SK-N-SH (cell line): ENCODE results near the gene IFNA2. TPM values are rescaled to one million over a fixed set of nuclear protein-coding genes. Genes with fewer than 3 reads are reported as not detected.
A peak's percentile ranks its signal among the peaks of the same experiment; 100 is the strongest.

Experiments used
- CTCF ChIA-PET: fragments of 300-600, 350-600 bp; formaldehyde crosslinking; extraction: SDS; loops from one replicate; lab custom pipeline; 2021; lab: Yijun Ruan, JAX
- POLR2A ChIA-PET: fragments of 350-600 bp; sonication (Branson Sonifier 250); formaldehyde crosslinking; extraction: SDS; loops from one replicate; lab custom pipeline; 2020; ENCODE audit warnings: antibody characterized with exemption, inconsistent platforms; lab: Yijun Ruan, JAX
- DNase-seq: peaks from one replicate; pipeline ENCODE4 v3.0.0; 2012
- H2AFZ ChIP-seq: fragments of 200-600 bp; sonication (generic); 2 replicates; pipeline ENCODE4 v1.8.1; 2016; ENCODE audit warnings: antibody characterized with exemption, mild to moderate bottlenecking, low read depth
- H3F3A ChIP-seq: fragments of 200-600 bp; sonication (generic); replicated peaks from 2 replicates; pipeline ENCODE3; 2016; ENCODE audit warnings: antibody characterized with exemption, mild to moderate bottlenecking; ENCODE audit not compliant: insufficient read depth
- H3K27ac ChIP-seq, 2 experiments: fragments of 200-500 bp in 1 of 2; fragments of 200-600 bp in 1 of 2; sonication (Bioruptor generic) in 1 of 2; sonication (generic), shearing (Covaris generic) in 1 of 2; 2 replicates each; pipeline versions ENCODE4 v1.5.1 to v1.6.1; 2014 to 2016; ENCODE audit warnings: low read depth in 2 of 2, inconsistent platforms in 1 of 2, low read length in 1 of 2, mild to moderate bottlenecking in 1 of 2, mixed read lengths in 1 of 2
- H3K27me3 ChIP-seq: fragments of 200-600 bp; sonication (generic), shearing (Covaris generic); 2 replicates; pipeline ENCODE4 v1.6.1; 2016; ENCODE audit warnings: mixed run types; ENCODE audit not compliant: insufficient read depth
- H3K36me3 ChIP-seq, 2 experiments: fragments of 200-500 bp in 1 of 2; fragments of 200-600 bp in 1 of 2; sonication (Bioruptor generic) in 1 of 2; sonication (generic) in 1 of 2; replicated peaks in 1 of 2; 2 replicates each; pipeline versions ENCODE3 to v1.5.1; 2014 to 2016; ENCODE audit warnings: low read length in 1 of 2, mild to moderate bottlenecking in 1 of 2; ENCODE audit not compliant: insufficient read depth in 2 of 2, control insufficient read depth in 1 of 2
- H3K4me1 ChIP-seq, 2 experiments: fragments of 200-500 bp in 1 of 2; fragments of 200-600 bp in 1 of 2; sonication (Bioruptor generic) in 1 of 2; sonication (generic), shearing (Covaris generic) in 1 of 2; 2 replicates each; pipeline versions ENCODE4 v1.5.1 to v1.6.1; 2014 to 2016; ENCODE audit warnings: low read depth in 1 of 2, low read length in 1 of 2, mixed run types in 1 of 2; ENCODE audit not compliant: insufficient read depth in 2 of 2, control insufficient read depth in 1 of 2
- H3K4me2 ChIP-seq: fragments of 200-600 bp; sonication (generic), shearing (Covaris generic); 2 replicates; pipeline ENCODE4 v1.6.1; 2017; ENCODE audit warnings: mixed run types
- H3K4me3 ChIP-seq, 2 experiments: fragments of 200-500 bp in 1 of 2; fragments of 200-600 bp in 1 of 2; sonication (Bioruptor generic) in 1 of 2; sonication (generic), shearing (Covaris generic) in 1 of 2; 2 replicates each; pipeline versions ENCODE4 v1.5.1 to v1.8.1; 2014 to 2016; ENCODE audit warnings: low read depth in 2 of 2, inconsistent platforms in 1 of 2, low read length in 1 of 2, mild to moderate bottlenecking in 1 of 2, mixed read lengths in 1 of 2, moderate library complexity in 1 of 2
- H3K79me2 ChIP-seq: fragments of 200-600 bp; sonication (generic); 2 replicates; pipeline ENCODE4 v1.8.1; 2017; ENCODE audit warnings: mild to moderate bottlenecking; ENCODE audit not compliant: insufficient read depth
- H3K9ac ChIP-seq: fragments of 200-600 bp; sonication (generic); 2 replicates; pipeline ENCODE4 v1.6.1; 2017; ENCODE audit warnings: mixed run types
- H3K9me2 ChIP-seq: fragments of 200-600 bp; sonication (generic); 2 replicates; pipeline ENCODE4 v1.6.1; 2017; ENCODE audit warnings: mixed run types
- H3K9me3 ChIP-seq: fragments of 200-600 bp; sonication (generic); 2 replicates; pipeline ENCODE4 v1.6.1; 2017; ENCODE audit warnings: mixed run types, mild to moderate bottlenecking, moderate library complexity
- H4K20me1 ChIP-seq: fragments of 200-600 bp; sonication (generic); 2 replicates; pipeline ENCODE4 v1.6.1; 2017; ENCODE audit warnings: mild to moderate bottlenecking, mixed run types; ENCODE audit not compliant: insufficient read depth
- ELF1 ChIP-seq: IDR thresholded peaks from 2 replicates; pipeline ENCODE4 v1.4.0; 2012
- FOXJ3 ChIP-seq: sonication (generic); formaldehyde crosslinking; IDR thresholded peaks from 2 replicates; pipeline ENCODE4 v1.5.1; 2020; ENCODE audit warnings: mild to moderate bottlenecking, missing genetic modification reagents
- FOXM1 ChIP-seq: IDR thresholded peaks from 2 replicates; pipeline ENCODE4 v1.4.0; 2012; ENCODE audit warnings: low read depth, mild to moderate bottlenecking
- GATA2 ChIP-seq: sonication (generic); formaldehyde crosslinking; IDR thresholded peaks from 2 replicates; pipeline ENCODE4 v1.5.0; 2020; ENCODE audit warnings: mild to moderate bottlenecking, missing genetic modification reagents
- MAX ChIP-seq: IDR thresholded peaks from 2 replicates; pipeline ENCODE4 v1.4.0; 2012; ENCODE audit warnings: low read depth
- MEF2A ChIP-seq: IDR thresholded peaks from 2 replicates; pipeline ENCODE4 v1.4.0; 2012; ENCODE audit warnings: low read depth, borderline replicate concordance
- MXI1 ChIP-seq: IDR thresholded peaks from 2 replicates; pipeline ENCODE4 v1.6.1; 2012; ENCODE audit warnings: mild to moderate bottlenecking, low read depth, low read length, improper control_type of control experiment
- NRF1 ChIP-seq: IDR thresholded peaks from 2 replicates; pipeline ENCODE4 v1.6.1; 2012; ENCODE audit warnings: low read depth, mild to moderate bottlenecking, low read length
- PBX3 ChIP-seq: IDR thresholded peaks from 2 replicates; pipeline ENCODE4; 2012
- RCOR1 ChIP-seq: fragments of 150-350 bp; IDR thresholded peaks from 2 replicates; pipeline ENCODE4 v1.6.1; 2017; ENCODE audit warnings: antibody characterized with exemption, low read length
- RFX5 ChIP-seq: IDR thresholded peaks from 2 replicates; pipeline ENCODE4 v1.6.1; 2012; ENCODE audit warnings: mild to moderate bottlenecking, improper control_type of control experiment, low read length
- RXRA ChIP-seq: IDR thresholded peaks from 2 replicates; pipeline ENCODE4 v1.4.0; 2012; ENCODE audit warnings: low read depth, mild to moderate bottlenecking, borderline replicate concordance
- TAF1 ChIP-seq: IDR thresholded peaks from 2 replicates; pipeline ENCODE4 v1.6.1; 2012; ENCODE audit warnings: low read depth, mild to moderate bottlenecking, low read length, moderate library complexity, borderline replicate concordance
- TCF12 ChIP-seq: IDR thresholded peaks from 2 replicates; pipeline ENCODE4 v1.4.0; 2012
- YY1 ChIP-seq: IDR thresholded peaks from 2 replicates; pipeline ENCODE4 v1.4.0; 2012; ENCODE audit warnings: low read depth, mild to moderate bottlenecking
- WGBS: methylation state at CpG from one replicate; pipeline ENCODE4 v1.1.6; 2017; ENCODE audit warnings: low lambda C conversion rate; 5-methylcytosine and 5-hydroxymethylcytosine counted together
- polyA plus RNA-seq, 3 experiments: library from polyadenylated mRNA; depleted of rRNA; stranded (reverse); fragments of >200 nt; gene quantifications; 2 replicates each; pipeline ENCODE4 v1.2.3, GENCODE V29; 2012
- TF ChIP-seq, protein P1 (sequence below): fragments of 150-350 bp; IDR thresholded peaks from 2 replicates; pipeline ENCODE4 v1.6.1; 2016; ENCODE audit warnings: mild to moderate bottlenecking, low read depth, low read length

Gene IFNA2
- polyA plus RNA-seq, 1 of the 3 experiments (the other 2 are of a cell fraction): not detected

- no peak for DNase-seq
- H3F3A ChIP-seq: no peaks in the 10 kb centered on the region
- H3K9me2 ChIP-seq: no peaks in the 10 kb centered on the region
- ChIA-PET CTCF (interaction anchor here (1.6 kb wide), 1 partner anchor 38 kb away, joined by 6 read pairs; no protein-coding TSS in a partner anchor), POLR2A (no interaction called here)
- no peaks in the 10 kb centered on the region for H3K79me2 ChIP-seq
- WGBS: 17% methylated on average over 7 of the region's 7 CpGs
- H3K4me2 ChIP-seq: no peak overlapping the region
- no peak overlapping the region for H3K9ac ChIP-seq
- no peaks in the 10 kb centered on the region for H3K4me1 ChIP-seq
- peak; percentile 21; the same call in 1 of the 2 replicates for TF ChIP-seq PBX3
- TF ChIP-seq FOXJ3 (CRISPR knock-in tag): no peak
- TF ChIP-seq MEF2A: no peak
- TF ChIP-seq TCF12: peak; percentile 60; the same call in 1 of the 2 replicates
- peak overlapping the region in 1 of 2 experiments; percentile 23; a peak in 1 of 4 replicates for H3K4me3 ChIP-seq
- no peaks in the 10 kb centered on the region for H3K9me3 ChIP-seq
- peak overlapping the region; percentile 68; the same call in 1 of the 2 replicates for H2AFZ ChIP-seq
- no peak overlapping the region for H3K27ac ChIP-seq
- H4K20me1 ChIP-seq: no peaks in the 10 kb centered on the region
- no peaks in the 10 kb centered on the region for H3K36me3 ChIP-seq
- no peaks in the 10 kb centered on the region for H3K27me3 ChIP-seq
Measured at GRCh38 chr9:21357479-21358460, 27.4 kb downstream of the IFNA2 start.

- H3K9me3 ChIP-seq: no peaks in the 10 kb centered on the region
- no peak within 1 kb of the TSS for H3K27ac ChIP-seq
- no peak for TF ChIP-seq RXRA
- TF ChIP-seq TAF1: no peak
- TF ChIP-seq GATA2: no peak
- TF ChIP-seq RFX5: no peak
- no peak for TF ChIP-seq RCOR1
- no peak for TF ChIP-seq MXI1
- no peak for TF ChIP-seq MAX
- no peak for TF ChIP-seq FOXM1
- no peak for TF ChIP-seq NRF1
- TF ChIP-seq, protein P1, sequence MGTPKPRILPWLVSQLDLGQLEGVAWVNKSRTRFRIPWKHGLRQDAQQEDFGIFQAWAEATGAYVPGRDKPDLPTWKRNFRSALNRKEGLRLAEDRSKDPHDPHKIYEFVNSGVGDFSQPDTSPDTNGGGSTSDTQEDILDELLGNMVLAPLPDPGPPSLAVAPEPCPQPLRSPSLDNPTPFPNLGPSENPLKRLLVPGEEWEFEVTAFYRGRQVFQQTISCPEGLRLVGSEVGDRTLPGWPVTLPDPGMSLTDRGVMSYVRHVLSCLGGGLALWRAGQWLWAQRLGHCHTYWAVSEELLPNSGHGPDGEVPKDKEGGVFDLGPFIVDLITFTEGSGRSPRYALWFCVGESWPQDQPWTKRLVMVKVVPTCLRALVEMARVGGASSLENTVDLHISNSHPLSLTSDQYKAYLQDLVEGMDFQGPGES: no peak
- TF ChIP-seq ELF1: no peak
- TF ChIP-seq YY1: no peak
- TF ChIP-seq, all 33 proteins: peak for 0
- no peaks in the 10 kb centered on the region for H3F3A ChIP-seq
- H4K20me1 ChIP-seq: no peaks in the 10 kb centered on the region
- no peaks in the 10 kb centered on the region for H3K36me3 ChIP-seq
- H3K4me2 ChIP-seq: no peak within 1 kb of the TSS
- POLR2A ChIA-PET: no interaction called here
- CTCF ChIA-PET: no interaction called here
- H3K4me3 ChIP-seq: no peak within 1 kb of the TSS
- H3K79me2 ChIP-seq: no peaks in the 10 kb centered on the region
- no peak within 1 kb of the TSS for H2AFZ ChIP-seq
- WGBS: 10% methylated on average over 1 of the region's 1 CpG
- H3K27me3 ChIP-seq: no peaks in the 10 kb centered on the region; the same call in 1 of the 2 replicates
- DNase-seq: no peak
- no peak within 1 kb of the TSS for H3K9ac ChIP-seq
- H3K4me1 ChIP-seq: no peaks in the 10 kb centered on the region
- H3K9me2 ChIP-seq: no peaks in the 10 kb centered on the region
Measured at GRCh38 chr9:21350787-21351186, 34.4 kb downstream of the IFNA2 start, which contains the start of gene IFNA6. Gene IFNA6, minus strand, starts transcription at chr9:21350887. Its CDS starts 0 bp downstream, at chr9:21350887.
